T1000 (cell line): ENCODE results near the gene ATXN1.
"Not testable (repeated sequence)": the region's sequence is repeated elsewhere in the genome, so short reads cannot be mapped to it uniquely, and the experiment has no call there.

ENCODE experiments used
- DNase-seq: peaks from one replicate; lab custom pipeline; 2025; ENCODE audit warnings: mixed read lengths; lab: John Stamatoyannopoulos, UW

ATXN1 gene

GRCh38 chr6:16409531-16410441 is 351.5 kb downstream of the ATXN1 start:
- DNase-seq = no peak

DNA sequence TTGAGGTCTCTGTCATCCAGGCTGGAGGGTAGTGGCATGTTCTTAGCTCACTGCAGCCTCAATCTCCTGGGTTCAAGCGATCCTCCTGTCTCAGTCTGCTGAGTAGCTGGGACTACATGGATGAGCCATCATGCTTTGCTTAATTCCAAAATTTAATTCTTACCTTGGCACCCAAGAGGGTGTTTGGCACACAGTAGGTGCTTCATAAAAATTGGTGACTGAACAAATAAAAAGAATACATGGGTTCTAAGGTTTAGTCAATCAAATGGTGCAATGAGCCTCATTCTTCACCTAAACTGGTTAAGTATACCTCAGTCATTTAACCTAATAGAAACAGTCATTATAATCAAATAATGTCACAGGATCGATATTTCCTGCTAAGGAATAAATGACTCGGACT is 352.5 kb downstream of the ATXN1 start:
- DNase-seq = no peak

DNA sequence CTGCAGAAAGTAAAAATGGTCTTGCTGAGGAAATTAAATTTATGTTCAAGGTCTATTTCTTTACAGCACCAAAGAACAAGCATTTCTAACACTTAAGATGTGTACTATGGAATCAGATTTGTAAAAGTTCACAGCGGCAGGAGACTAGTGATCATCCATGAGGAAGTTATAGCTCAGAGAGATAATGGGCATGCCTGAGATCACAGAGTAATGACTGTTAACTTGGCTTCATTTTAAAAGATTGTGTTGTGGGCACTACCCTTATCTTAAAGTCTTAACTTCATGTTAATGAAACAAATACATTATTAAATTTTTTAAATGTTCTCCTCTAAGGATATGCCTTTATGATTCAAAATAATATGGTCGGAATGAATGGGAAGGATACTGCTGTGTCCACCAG is 354.3 kb downstream of the ATXN1 start:
- DNase-seq = no peak

DNA sequence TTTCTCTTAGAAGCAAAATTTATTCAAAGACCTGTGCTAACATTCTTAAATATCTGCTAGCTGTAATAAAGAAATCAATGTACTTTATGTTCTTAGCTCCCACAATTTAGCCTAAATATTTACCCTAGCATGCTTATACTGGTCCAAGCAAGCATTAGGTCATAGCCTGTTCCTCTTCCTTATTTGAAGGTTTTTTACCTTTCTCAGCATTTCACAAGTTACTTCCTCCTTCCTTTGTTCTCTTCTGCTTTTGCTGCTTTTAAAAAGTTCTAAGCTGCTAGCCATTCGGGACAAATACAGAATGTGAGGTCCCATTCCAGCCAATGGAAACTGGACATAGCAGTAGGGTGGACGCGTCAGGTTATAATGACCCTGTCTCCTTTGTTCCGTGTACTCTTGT is 354.7 kb downstream of the ATXN1 start:
- DNase-seq = not testable (repeated sequence)

GRCh38 chr6:16405375-16405774 is 355.9 kb downstream of the ATXN1 start:
- DNase-seq = no peak

- no peak for DNase-seq
Observed at GRCh38 chr6:16404456-16404855, 356.8 kb downstream of the ATXN1 start.

DNA sequence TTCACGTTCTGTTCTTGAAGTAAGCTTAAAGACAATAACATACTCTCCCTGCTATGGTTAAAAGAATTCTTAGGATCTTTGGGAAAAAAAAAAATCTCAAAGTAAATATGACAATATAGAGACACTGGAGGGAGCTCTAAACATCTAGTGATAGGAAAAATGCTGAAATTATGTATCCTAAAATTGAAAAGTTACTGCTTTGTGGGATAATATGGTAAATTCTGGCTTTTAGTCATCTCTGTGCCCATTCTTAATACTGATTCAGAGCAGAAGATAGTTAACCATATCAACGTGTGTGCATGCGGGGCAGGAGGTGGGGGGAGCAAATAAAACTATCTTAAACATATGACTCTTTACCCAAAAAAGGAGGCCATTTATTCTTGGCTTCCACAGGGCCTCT is 357.4 kb downstream of the ATXN1 start:
- DNase-seq = no peak

- DNase-seq = no peak
Observed at GRCh38 chr6:16402581-16402900, 358.7 kb downstream of the ATXN1 start.

- no peak for DNase-seq
Observed at GRCh38 chr6:16400248-16400760, 361.0 kb downstream of the ATXN1 start.

DNA sequence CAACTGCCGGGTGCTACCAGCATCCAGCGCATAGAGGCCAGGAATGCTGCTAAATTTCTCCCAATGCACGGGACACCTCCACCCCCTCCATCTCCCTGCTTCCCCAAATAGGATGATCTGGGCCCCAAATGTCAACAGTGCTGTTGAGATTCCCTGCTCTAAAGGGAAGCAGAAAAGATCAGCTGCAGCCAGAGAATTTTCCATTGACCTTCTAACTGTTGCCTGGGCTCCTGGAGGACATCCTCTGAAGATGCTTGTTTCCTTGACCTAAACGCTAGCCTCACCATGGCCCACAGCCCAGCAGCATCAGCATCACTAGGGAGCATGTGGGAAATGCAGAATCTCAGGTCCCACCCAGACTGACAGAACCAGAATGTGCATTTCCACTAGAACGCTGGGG is 361.6 kb downstream of the ATXN1 start:
- DNase-seq = no peak

DNA sequence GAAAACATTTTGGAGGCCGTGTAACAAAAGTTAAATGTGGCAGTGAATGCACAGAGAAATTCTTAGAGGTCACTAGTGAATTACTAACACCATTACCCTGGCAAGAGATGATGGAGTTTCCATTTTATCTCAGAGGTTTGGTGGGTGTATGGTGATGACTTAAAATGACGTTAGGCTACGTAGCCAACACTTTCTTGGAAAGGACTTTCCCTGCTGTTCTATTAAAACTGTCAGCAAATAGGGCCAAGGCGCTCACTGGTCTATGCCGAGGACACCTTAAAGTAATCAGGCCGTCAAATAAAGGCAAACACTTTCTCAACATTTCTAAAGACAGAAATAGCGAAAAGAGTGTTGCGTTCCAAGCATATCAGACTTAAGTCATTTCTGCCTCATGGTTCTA is 362.1 kb downstream of the ATXN1 start:
- DNase-seq = no peak

- DNase-seq = no peak
Observed at GRCh38 chr6:16398587-16398986, 362.7 kb downstream of the ATXN1 start.

DNA sequence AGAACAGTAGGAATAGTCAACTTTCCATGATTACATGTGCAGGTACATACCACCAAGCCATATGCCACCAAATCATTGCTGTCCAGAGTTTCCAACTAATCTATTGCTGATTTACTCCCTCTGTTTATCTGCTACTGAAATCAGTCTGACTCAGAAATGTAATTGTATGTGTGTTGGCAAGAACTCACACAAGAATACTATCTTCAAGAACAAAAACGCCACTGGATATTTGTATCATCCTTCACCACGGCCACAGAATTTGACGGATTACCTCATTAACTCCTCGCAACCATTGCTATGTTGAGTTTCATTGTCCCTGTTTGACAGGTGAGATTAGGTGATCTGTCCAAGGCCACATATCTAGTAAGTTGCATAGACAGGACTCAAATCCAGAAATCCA is 363.6 kb downstream of the ATXN1 start:
- DNase-seq = no peak

DNA sequence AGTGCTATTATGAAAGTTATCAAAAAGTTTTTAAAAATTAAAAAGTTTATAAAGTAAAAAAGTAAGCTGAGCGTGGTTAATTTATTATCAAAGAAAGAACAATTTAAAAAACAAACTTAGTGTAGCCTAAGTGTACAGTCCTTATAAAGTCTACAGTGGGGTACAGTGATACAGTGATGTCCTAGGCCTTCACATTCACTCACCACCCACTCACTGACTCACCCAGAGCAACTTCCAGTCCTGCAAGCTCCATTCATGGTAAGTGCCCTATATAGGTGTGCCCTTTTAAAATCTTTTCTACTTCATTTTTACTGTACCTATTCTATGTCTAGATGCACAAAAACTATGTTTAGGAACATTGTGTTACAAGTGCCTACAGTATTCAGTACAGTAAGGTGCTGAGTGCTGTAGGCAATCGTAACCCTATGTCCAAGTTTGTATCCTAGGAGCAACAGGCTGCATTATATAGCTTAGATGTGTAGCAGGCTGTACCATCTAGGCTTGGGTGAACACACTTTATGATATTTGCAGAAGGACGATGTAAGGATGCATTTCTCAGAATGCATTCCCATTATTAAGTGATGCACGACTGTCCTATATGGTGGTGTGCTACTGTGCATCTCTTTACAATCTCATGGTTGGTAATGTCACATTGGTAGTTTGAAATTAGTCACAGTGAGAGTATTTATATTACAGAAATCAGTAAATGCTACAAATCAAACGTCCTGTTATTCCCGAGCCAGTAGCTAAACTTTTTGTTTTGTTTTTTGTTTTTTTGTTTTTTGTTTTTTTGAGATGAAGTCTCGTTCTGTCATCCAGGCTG is 364.6 kb downstream of the ATXN1 start:
- DNase-seq = no peak

GRCh38 chr6:16394632-16395031 is 366.6 kb downstream of the ATXN1 start:
- DNase-seq = no peak

DNA sequence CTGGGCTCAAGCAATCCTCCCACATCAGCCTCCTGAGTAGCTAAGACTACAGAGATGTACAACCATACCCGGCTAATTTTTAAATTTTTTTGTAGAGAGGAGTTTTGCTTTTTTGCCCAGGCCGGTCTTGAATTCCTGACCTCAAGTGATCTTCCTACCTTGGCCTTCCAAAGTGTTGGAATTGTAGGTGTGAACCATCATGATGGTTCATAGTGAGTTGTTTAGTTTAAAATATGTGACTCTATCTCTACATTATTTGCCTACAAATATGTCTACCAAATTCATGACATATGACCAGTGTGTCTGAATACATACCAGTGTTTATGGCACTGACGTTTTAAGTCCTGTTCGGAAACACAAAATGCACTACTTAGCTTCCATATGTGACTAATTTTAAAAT is 367.9 kb downstream of the ATXN1 start:
- DNase-seq = no peak

- no peak for DNase-seq
Observed at GRCh38 chr6:16392010-16392409, 369.2 kb downstream of the ATXN1 start.

- DNase-seq = no peak
Observed at GRCh38 chr6:16391451-16391912, 369.8 kb downstream of the ATXN1 start.

DNA sequence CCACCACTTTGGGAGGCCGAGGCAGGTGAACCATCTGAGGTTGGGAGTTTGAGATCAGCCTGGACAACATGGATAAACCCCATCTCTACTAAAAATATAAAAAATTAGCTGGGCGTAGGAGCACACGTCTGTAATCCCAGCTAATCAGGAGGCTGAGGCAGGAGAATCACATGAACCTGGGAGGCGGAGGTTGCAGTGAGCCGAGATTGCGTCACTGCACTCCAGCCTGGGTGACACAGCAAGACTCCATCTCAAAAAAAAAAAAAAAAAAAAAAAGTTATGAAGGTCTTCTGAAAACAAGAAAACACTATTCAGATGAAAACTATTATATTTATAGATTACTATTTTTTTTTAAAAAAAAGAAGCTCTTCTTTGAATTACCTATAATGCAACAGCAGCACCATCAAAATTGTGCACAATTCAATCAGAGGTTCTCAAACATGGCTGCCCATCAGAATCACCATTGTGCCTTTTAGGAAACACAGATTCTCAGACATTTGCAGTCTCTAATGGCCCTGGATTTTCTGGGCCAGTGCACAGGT is 370.3 kb downstream of the ATXN1 start:
- not testable (repeated sequence) for DNase-seq

GRCh38 chr6:16389642-16390041 is 371.6 kb downstream of the ATXN1 start:
- DNase-seq = no peak

DNA sequence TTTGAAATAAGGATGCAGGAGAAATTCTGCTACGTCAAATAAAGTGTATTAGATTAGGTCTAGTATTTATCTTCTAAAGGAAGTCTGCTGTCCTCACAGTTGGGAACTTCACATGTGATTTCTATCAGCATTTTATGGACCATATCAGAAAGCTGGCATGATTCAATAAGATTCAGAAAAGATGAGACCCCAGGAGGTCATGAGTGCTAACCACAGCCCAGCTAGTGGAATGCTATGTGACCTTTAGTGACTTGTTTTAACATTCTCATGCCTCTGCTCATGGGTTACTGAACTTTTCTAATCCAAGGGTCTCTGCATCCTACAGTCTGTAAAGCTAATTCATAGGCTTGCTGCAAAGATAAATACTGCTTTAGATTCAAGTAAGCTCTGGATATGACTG is 372.8 kb downstream of the ATXN1 start:
- no peak for DNase-seq

- DNase-seq = no peak
Observed at GRCh38 chr6:16386057-16386456, 375.2 kb downstream of the ATXN1 start.
